ENCODE results near the gene COX4I1.

Gene COX4I1

DNA sequence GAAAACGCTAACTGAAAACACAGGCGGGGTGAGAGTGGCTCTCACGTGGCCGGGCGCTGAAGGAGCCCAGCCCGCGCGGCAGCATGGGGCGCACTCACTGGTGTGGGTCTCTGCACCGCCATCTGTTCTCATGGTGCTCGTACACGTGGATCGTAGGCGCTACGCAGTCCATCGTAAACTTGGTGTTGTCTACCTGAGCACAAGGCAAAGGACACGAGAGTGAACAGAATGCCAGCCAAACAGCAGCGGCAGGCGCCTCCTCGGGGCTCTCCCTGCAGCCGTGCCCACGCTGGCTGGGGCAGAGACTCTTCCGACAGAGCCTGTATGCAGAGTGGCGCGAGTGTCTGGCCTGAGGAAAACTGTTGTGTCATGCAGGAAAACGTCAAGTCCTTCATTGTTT is 19.2 kb upstream of the COX4I1 start:
- Histone ChIP-seq H3K79me2 (peaks cover 2% of the 10 kb centered on the region), H3K4me1 (peaks cover 7% of the 10 kb centered on the region), H2AFZ (no peak overlapping the region), H3K9me3 (ENCODE audit: control insufficient read depth, low read length) (no peaks in the 10 kb centered on the region), H3K36me3 (ENCODE audit: control insufficient read depth, insufficient read depth, low read length) (no peaks in the 10 kb centered on the region), H3K4me3 (ENCODE audit: low read depth, low read length) (no peak overlapping the region), H3K4me2 (ENCODE audit: low read length) (no peak overlapping the region), H3K27me3 (ENCODE audit: control insufficient read depth, insufficient read depth, low read length) (no peaks in the 10 kb centered on the region), H3K9ac (no peak overlapping the region), H3K27ac (no peak overlapping the region)
- TF ChIP-seq, protein P1, sequence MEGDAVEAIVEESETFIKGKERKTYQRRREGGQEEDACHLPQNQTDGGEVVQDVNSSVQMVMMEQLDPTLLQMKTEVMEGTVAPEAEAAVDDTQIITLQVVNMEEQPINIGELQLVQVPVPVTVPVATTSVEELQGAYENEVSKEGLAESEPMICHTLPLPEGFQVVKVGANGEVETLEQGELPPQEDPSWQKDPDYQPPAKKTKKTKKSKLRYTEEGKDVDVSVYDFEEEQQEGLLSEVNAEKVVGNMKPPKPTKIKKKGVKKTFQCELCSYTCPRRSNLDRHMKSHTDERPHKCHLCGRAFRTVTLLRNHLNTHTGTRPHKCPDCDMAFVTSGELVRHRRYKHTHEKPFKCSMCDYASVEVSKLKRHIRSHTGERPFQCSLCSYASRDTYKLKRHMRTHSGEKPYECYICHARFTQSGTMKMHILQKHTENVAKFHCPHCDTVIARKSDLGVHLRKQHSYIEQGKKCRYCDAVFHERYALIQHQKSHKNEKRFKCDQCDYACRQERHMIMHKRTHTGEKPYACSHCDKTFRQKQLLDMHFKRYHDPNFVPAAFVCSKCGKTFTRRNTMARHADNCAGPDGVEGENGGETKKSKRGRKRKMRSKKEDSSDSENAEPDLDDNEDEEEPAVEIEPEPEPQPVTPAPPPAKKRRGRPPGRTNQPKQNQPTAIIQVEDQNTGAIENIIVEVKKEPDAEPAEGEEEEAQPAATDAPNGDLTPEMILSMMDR (IDR thresholded peaks at IDR 0.05), result no peak

DNA sequence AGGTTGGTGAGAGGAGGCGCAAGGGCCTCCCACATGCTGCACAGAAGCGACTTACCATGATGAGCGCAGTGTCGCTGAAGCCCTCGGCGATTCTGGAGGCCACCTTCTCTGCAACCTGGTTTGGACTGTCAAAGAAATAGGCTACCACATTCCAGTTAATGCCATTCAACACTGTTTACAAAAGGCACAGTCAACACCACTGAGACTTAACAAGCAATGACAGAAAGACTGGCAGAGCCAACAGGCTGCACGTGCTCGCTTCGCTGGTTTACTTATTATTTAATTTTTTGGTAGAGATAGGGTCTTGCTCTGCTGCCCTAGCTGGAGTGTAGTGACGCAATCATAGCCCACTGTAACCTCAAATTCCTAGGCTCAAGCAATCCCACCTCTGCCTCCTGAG is 18.3 kb upstream of the COX4I1 start:
- Histone ChIP-seq H3K79me2 (peaks cover 2% of the 10 kb centered on the region), H3K4me1 (peaks cover 7% of the 10 kb centered on the region), H3K9ac (no peak overlapping the region), H3K9me3 (ENCODE audit: control insufficient read depth, low read length) (no peaks in the 10 kb centered on the region), H3K4me2 (ENCODE audit: low read length) (no peak overlapping the region), H2AFZ (no peak overlapping the region), H3K36me3 (ENCODE audit: control insufficient read depth, insufficient read depth, low read length) (no peaks in the 10 kb centered on the region), H3K4me3 (ENCODE audit: low read depth, low read length) (no peak overlapping the region), H3K27me3 (ENCODE audit: control insufficient read depth, insufficient read depth, low read length) (no peaks in the 10 kb centered on the region), H3K27ac (no peak overlapping the region)
- TF ChIP-seq, protein P1 (IDR thresholded peaks at IDR 0.05), result no peak

GRCh38 chr16:85781695-85782370 is 17.7 kb upstream of the COX4I1 start:
- TF ChIP-seq, protein P1 (IDR thresholded peaks at IDR 0.05), result no peak
- H3K27me3 ChIP-seq (ENCODE audit: control insufficient read depth, insufficient read depth, low read length), result no peaks in the 10 kb centered on the region
- peaks cover 2% of the 10 kb centered on the region for H3K79me2 ChIP-seq
- no peak overlapping the region for H2AFZ ChIP-seq
- no peak overlapping the region for H3K9ac ChIP-seq
- H3K9me3 ChIP-seq (ENCODE audit: control insufficient read depth, low read length), result no peaks in the 10 kb centered on the region
- no peak overlapping the region for H3K4me3 ChIP-seq (ENCODE audit: low read depth, low read length)
- no peaks in the 10 kb centered on the region for H3K36me3 ChIP-seq (ENCODE audit: control insufficient read depth, insufficient read depth, low read length)
- H3K4me2 ChIP-seq (ENCODE audit: low read length), result no peak overlapping the region
- peaks cover 7% of the 10 kb centered on the region for H3K4me1 ChIP-seq
- no peak overlapping the region for H3K27ac ChIP-seq

DNA sequence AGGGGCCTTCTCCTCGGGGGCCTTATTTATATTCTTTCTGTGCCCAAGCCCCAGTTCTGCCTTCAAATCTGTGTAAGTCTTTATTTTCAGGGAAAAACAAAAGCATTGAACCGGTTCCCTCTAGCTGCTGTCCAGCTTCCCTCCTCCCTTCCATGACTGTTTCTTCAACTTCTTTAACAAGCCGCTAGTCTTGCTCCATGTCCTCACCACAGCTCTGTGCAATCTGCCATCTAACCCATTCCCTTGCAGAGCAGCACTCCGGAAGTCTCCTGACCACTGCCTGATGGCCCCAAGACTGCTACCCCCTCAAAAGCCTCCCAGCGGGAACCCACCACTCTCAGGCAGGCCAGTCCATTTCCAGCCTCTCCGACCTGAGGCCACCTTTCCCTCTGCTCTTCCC is 17.0 kb upstream of the COX4I1 start:
- no peaks in the 10 kb centered on the region for H3K9me3 ChIP-seq (ENCODE audit: control insufficient read depth, low read length)
- no peak overlapping the region for H3K4me2 ChIP-seq (ENCODE audit: low read length)
- no peak overlapping the region for H3K4me3 ChIP-seq (ENCODE audit: low read depth, low read length)
- H3K36me3 ChIP-seq (ENCODE audit: control insufficient read depth, insufficient read depth, low read length), result no peaks in the 10 kb centered on the region
- H3K27me3 ChIP-seq (ENCODE audit: control insufficient read depth, insufficient read depth, low read length), result no peaks in the 10 kb centered on the region
- H2AFZ ChIP-seq, result no peak overlapping the region
- H3K79me2 ChIP-seq, result peaks cover 7% of the 10 kb centered on the region
- H3K4me1 ChIP-seq, result peaks cover 7% of the 10 kb centered on the region
- no peak overlapping the region for H3K27ac ChIP-seq
- H3K9ac ChIP-seq, result no peak overlapping the region
- TF ChIP-seq, protein P1 (IDR thresholded peaks at IDR 0.05), result no peak

DNA sequence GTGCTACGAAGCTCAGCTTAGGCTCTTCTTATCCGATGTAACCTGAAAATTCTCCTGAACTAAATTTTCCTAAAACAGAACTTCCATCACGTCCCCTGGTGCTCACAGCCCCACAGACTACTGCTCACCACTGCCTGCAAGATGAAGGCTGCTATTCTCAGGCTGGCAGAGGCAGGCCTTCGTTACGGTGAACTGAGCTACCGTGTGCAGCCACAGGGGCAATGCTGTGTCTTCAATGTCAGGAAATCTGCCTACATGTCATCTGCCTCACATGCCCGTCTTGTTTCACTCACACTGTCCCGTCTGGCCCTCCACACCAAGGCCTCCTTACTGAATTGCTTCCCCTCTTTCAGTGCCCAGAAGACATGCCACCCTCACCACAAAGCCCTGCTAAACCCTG is 16.1 kb upstream of the COX4I1 start:
- Histone ChIP-seq H3K9ac (no peak overlapping the region), H3K36me3 (ENCODE audit: control insufficient read depth, insufficient read depth, low read length) (no peaks in the 10 kb centered on the region), H2AFZ (no peak overlapping the region), H3K79me2 (peaks cover 17% of the 10 kb centered on the region), H3K4me3 (ENCODE audit: low read depth, low read length) (no peak overlapping the region), H3K27me3 (ENCODE audit: control insufficient read depth, insufficient read depth, low read length) (no peaks in the 10 kb centered on the region), H3K4me2 (ENCODE audit: low read length) (no peak overlapping the region), H3K9me3 (ENCODE audit: control insufficient read depth, low read length) (no peaks in the 10 kb centered on the region), H3K4me1 (peaks cover 7% of the 10 kb centered on the region), H3K27ac (no peak overlapping the region)
- TF ChIP-seq, protein P1 (IDR thresholded peaks at IDR 0.05), result no peak

Data from parathyroid adenoma (tissue), 2 donors.